GM18868 (cell line): ENCODE data around the gene KLLN.
"Not testable (repeated sequence)": the region's sequence is repeated elsewhere in the genome, so short reads cannot be mapped to it uniquely, and the experiment has no call there.

ENCODE experiments used
- ATAC-seq: cut with Tn5 transposase; IDR thresholded peaks from one replicate; pipeline ENCODE4 v1.9.1; 2021; ENCODE audit warnings: mild to moderate bottlenecking, moderate library complexity; ENCODE audit not compliant: unreplicated experiment

The KLLN gene, protein sequence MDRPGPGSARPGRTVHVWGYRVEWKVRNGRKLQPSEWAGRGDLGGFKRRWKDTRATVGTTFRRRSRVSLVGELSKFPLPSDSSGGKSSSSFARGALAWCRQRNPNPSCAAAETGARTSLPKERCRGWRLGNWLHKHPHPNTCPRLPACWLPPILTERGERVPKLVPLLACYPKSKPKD

DNA sequence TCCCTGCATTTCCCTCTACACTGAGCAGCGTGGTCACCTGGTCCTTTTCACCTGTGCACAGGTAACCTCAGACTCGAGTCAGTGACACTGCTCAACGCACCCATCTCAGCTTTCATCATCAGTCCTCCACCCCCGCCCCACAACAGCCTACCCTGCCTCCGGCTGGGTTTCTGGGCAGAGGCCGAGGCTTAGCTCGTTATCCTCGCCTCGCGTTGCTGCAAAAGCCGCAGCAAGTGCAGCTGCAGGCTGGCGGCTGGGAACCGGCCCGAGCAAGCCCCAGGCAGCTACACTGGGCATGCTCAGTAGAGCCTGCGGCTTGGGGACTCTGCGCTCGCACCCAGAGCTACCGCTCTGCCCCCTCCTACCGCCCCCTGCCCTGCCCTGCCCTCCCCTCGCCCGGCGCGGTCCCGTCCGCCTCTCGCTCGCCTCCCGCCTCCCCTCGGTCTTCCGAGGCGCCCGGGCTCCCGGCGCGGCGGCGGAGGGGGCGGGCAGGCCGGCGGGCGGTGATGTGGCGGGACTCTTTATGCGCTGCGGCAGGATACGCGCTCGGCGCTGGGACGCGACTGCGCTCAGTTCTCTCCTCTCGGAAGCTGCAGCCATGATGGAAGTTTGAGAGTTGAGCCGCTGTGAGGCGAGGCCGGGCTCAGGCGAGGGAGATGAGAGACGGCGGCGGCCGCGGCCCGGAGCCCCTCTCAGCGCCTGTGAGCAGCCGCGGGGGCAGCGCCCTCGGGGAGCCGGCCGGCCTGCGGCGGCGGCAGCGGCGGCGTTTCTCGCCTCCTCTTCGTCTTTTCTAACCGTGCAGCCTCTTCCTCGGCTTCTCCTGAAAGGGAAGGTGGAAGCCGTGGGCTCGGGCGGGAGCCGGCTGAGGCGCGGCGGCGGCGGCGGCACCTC, at the start of gene KLLN, which contains the start of gene PTEN:
Gene KLLN, minus strand, starts transcription at position 481 of the 891 bp plus-strand sequence. CDS start 1,046 bp downstream, outside the sequence.
Gene PTEN, plus strand, starts transcription at position 573 of the 891 bp plus-strand sequence. CDS start 845 bp downstream, outside the sequence.
- ATAC-seq = peak; percentile 35

DNA sequence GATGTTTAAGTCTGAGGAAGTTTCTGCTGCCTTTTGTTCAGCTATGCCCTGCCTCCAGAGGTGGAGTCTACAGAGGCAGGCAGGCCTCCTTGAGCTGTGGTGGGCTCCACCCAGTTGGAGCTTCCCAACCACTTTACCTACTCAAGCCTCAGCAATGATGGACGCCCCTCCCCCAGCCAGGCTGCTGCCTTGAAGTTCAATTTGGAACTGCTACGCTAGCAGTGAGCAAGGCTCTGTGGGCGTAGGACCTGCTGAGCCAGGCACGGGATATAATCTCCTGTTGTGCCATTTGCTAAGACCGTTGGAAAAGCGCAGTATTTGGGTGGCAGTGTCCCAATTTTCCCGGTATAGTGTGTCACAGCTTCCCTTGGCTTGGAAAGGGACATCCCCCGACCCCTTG, 40.1 kb upstream of the KLLN start:
- not testable (repeated sequence) for ATAC-seq

DNA sequence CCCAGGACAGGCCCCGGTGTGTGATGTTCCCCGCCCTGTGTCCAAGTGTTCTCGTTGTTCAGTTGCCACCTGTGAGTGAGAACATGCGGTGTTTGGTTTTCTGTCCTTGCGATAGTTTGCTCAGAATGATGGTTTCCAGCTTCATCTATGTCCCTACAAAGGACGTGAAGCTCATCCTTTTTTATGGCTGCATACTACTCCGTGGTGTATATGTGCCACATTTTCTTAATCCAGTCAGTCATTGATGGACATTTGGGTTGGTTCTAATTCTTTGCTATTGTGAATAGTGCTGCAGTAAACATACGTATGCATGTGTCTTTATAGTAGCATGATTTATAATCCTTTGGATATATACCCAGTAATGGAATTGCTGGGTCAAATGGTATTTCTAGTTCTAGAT, 34.6 kb upstream of the KLLN start:
- not testable (repeated sequence) for ATAC-seq

DNA sequence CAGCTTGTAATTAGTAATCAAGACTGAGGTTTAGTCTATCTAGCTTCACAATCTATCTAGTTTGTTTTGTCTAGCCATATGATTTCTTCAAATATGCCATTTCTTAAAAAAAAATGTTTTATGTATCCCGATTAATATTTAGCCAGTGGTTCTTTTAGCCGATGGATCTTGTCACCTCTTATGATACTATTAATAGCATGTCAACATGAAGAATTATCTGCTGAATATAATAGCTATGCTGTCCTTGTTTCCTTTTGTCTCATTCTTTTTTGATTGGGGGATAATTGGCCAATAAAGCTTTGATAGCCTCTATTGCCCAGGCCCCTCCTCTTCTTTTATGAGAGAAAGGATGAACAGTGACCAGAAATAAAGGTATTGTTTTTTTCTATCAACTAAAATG, 32.9 kb upstream of the KLLN start:
- no peak for ATAC-seq

DNA sequence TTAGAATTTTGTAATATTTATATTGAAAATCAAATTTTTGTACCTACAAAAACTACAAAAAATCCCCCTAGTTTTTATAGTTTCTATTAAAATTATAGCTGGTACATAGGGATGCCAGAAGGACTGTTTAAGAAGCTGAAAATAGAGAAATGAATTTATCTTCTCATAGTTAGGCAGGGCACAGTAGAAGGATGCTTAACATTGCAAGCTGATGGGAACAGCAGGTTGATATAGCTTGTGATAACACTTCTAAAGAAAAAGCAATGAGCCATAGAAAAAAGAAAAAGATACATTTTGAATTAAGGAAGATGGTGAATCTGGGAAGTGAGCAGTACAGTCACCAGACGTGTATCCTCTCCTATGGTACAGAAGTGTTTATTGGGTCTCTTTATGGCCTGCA, 32.1 kb upstream of the KLLN start:
- ATAC-seq = no peak

DNA sequence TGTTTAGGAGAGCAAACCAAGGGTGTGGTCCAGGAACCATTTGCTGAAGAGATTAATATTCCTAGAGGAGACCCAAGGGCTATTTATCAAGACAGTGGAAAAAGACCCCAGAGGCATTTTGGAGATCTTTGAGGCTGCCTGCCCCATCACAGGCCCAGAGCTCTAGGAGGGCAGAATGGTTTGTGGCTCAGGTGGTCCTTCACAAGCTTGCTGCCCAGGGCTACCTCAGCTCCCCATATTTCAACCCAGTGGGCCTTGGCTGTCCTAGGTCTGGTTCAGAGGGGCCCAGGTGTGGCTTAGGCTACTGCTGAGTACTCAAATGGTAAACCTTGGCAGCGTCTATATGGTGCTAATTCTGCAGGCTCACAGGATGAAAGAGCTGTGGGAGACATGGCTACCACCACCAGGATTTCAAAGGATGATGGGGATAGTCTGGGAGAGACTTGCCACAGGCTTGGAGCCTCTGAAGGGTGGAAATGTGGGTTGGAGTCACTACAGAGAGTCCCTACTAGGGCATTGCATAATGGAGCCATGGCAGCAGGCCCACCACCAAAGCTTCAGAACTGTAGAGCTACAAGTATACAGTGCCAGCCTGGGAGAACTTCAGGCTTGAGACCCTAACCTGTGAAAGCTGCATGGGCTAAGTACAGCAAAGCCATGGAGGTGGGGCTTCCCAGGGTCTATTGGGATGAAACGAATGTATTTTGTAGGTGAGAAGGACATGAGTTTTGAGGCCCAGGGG, 24.4 kb upstream of the KLLN start:
- ATAC-seq = no peak

DNA sequence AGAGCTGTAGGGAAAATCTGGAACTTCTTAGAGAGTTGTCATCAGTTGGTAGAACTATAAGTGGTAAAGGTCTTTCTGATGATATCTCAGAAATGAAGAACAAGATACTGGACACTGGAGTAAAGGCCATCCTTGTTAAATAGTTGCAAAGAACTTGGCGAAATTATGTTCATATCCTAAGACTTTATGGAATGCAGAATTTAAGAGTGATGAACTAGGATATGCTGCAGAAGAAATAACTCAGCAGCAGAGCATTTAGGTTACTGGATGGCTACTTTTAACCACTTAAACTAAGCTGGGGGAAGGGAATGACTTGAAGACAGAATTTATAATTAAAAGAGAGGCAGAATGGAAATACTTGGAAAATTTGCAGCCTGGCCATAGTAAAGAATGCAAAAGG, 23.8 kb upstream of the KLLN start:
- ATAC-seq = no peak

DNA sequence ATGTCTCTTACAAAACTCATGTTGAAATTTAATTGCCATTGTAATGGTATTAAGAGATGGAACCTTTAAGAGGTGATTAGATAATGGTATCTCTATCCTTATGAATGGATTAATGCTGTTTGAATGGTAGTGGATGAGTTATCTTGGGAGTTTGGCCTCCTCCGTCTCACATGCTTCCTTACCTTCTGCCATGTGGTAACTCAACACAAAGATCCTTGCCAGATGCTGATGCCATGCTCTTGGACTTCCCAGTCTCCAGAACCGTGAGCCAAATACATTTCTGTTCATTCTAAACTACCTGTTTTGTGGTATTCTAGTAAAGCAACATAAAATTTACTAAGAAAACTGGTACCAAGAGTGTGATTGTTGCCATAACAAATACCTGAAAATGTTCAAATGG, 23.3 kb upstream of the KLLN start:
- no peak for ATAC-seq

DNA sequence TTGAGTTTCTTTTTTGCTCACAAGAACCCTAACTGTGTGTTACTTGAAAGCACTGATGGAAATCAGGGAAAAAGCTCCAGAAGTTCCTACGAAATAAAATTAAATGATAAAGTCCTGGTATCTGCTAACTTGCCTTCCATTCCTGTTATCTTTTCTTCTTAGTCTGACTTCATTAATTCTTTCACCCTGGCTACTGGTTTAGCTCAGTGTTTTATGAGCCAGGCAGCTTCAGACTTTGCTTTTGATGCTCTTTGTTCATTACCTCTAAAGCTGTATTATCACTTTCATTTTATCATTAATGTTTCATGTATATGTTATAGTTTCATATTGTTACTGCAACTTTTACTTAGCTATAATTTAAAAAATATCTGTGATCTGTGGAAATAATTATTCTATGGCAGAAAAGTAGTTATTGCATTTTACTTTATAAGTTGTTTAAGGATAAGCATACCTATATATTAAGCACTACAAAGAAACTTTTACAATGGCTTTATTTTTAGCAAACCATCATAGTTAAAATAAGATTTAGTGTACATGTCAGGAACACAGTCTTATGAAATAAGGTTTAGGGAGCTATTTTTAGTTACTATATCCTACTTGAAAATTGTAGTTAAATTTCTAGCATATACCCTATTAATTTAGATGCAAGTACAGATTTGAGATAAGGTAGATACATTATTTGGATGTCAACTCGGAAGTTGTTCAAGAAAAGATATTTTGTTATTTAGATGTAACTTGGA, 19.4 kb upstream of the KLLN start:
- ATAC-seq = no peak

DNA sequence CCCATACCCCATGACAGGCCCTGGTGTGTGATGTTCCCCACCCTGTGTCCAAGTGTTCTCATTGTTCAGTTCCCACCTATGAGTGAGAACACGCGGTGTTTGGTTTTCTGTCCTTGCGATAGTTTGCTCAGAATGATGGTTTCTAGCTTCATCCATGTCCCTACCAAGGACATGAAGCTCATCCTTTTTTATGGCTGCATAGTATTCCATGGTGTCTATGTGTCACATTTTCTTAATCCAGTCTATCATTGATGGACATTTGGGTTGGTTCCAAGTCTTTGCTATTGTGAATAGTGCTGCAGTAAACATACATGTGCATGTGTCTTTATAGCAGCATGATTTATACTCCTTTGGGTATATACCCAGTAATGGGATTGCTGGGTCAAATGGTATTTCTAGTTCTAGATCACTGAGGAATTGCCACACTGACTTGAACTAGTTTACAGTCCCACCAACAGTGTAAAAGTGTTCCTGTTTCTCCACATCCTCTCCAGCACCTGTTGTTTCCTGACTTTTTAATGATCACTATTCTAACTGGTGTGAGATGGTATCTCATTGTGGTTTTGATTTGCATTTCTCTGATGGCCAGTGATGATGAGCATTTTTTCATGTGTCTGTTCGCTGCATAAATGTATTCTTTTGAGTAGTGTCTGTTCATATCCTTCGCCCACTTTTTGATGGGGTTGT, 18.2 kb upstream of the KLLN start:
- ATAC-seq = not testable (repeated sequence)

DNA sequence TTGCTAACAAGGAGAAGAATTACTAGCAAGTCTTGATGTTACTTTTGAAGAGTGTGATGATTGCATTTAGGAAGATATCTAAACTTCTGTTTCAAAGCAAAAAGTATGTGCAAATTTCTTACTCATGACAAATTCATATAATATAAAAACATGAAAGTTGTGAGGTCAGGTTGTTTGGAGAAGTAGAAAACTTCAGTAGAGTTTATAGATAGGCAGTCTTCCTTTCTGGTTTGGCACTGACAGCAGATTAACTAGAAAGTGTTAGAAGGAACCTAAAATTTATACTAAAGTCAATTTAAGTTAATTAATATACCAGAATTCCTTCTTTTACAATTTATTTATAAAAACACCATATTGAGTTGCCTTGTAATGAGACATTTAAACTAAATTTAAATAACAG, 17.0 kb upstream of the KLLN start:
- ATAC-seq = no peak

DNA sequence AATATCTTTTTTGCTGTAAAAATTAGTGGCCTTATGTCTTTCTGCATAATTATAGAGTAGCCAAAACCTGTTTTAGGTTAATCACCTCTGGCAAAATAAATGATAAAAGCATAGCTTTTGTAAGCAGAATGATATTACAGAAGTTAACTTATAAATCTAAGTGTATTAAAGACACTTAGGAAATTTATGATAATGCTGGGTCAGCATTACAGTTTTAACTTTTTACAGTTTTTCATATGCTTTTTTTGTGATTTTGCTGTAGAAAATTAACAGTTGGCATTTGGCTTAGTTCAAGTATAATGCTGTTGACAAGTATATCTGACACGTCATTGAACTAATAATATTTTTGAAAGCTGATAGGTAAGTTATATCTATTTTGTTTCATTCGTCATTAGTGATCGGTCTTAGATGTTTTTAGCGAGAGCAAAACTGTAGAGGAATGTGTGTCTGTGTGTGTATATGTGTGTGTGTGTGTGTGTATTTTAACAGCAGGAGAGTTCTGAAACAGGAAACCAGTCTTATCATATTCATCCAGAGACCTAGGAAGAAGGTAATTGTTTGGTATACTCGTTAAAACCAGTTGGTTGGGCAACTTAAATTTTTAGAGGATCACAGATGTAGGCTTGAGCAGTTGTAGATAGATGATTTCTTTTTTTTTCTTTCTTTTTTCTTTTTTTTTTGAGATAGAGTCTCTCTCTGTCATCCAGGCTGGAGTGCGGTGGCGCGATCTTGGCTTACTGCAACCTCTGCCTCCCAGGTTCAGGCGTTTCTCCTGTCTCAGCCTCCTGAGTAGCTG, 15.5 kb upstream of the KLLN start:
- no peak for ATAC-seq

DNA sequence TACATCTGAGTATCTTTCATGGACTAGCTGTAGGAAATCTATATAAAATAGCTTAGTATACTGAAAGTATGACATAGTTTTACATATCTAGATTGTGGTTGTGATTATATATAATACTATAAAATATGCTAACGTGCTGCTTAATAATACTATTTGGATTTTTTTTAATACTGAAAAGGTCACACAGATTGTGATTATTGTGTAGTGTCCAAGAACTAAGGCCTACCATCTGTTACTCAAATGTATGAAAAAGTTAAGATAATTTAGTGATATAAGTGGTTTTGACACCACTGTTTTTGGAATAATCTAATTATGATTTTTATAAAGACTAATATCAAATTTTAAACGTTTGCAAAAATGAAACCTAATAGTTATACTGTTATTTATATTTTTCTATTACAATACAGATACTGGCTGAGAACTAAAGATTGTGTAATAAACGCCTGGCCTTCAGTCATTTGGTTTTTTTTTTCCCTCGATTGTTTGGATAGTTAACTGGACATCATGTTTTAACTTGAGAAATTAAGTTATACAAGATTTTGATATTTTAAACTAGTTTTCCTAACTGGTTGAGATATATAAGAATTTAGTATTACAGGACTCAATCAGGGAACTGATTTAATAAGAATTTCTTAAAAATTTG, 12.7 kb upstream of the KLLN start:
- ATAC-seq = no peak

DNA sequence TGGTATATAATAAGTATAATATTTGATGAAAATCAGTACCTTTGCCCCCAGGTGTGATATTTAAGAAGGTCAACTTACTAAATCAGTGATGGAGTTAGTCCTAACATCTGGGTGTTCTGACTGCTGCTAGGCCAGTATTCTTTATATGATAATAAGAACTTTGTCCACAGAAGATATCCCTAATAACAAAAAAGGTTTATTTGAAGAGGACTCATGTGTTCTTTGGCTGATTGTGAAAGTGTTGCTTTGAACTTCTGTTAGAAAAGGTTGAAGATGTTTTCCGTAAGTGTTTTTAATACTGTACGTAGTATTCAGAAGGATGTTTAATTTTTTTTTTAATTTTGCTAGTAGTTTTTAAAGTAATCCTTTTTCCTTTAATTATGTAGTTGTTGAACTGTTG, 10.3 kb upstream of the KLLN start:
- ATAC-seq = no peak

DNA sequence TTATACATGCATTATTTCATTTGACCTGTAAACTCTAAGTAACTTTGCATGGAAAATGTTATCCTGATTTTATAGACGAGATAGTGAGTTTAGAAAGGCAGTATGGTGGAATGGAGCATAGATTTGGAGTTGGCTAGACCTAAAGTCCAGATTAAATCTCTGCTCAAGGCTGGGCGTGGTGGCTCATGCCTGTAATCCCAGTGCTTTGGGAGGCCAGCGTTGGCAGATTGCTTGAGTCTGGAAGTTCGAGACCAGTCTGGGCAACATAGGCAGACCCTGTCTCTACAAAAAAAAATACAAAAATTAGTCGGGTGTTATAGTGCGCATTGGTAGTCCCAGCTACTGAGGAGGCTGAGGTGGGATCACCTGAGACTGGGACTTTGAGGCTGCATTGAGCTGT, 9.5 kb upstream of the KLLN start:
- no peak for ATAC-seq

DNA sequence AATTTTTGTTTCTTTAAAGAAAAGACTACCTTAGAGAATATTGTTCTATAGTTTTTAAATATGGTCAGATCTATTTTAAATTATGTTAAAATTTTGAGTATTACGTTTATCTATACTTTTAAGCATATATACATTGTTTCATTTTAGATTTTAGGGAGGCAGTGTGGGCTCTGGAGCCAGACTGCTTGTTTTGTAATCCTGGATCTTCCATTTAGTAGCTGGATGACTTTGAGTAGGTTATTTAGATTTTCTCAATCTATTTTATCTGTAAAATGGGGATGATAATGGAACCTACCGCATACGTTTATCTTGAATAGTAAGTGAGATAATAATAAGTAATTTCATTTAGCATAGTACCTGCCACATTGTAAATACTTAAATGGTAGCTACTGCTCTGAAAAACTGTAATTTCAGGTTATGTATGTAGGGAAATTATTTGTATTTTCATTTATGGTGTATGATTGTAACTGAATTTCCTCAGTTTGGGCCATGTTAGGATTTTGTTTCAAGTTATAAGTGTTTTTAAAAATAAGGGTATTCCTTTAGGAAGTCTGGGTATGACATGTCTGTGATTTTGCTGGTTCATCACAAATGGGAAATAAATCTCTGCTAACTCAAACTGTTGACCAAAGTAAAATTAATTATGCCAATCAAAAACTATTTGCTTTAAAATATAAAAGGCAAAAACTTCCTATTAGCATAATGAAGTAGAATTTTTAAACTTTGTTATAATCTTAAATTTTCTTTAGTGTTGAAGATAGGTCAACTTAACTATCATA, 6.6 kb upstream of the KLLN start:
- ATAC-seq = no peak

DNA sequence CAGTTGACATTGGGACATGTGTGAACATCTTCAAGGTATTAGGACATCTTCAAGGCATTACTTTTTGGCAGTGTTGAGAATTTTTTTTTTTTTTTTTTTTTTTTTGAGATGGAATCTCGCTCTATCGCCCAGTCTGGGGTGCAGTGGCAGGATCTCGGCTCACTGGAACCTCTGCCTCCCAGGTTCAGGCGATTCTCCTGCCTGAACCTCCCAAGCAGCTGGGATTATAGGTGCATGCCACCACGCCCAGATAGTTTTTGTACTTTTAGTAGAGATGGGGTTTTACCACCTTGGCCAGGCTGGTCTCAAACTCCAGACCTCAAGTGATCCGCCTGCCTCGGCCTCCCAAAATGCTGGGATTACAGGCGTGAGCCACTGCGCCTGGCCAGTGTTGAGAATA, 5.8 kb upstream of the KLLN start:
- ATAC-seq = not testable (repeated sequence)

DNA sequence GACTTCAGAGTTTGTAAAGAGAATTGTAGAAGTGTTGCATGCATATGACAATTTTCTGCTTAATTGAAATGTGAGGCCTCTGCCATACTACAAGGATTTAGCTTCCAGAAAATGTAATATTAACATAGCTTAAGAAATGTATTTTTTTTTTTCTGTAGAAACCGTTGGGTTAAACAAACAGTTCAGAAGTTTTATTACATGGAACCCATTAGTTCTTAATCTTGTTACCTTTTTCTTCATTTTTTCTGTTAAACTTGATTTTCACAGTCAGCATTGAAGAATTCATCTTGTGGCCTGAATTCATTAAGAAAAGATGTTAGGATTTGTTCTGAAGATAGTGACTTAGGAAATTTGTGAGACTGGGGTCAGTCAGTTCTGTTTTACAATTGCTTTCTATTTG, 4.9 kb upstream of the KLLN start:
- no peak for ATAC-seq
